ENCODE measurements around the gene MACROD2.

Gene MACROD2

DNA sequence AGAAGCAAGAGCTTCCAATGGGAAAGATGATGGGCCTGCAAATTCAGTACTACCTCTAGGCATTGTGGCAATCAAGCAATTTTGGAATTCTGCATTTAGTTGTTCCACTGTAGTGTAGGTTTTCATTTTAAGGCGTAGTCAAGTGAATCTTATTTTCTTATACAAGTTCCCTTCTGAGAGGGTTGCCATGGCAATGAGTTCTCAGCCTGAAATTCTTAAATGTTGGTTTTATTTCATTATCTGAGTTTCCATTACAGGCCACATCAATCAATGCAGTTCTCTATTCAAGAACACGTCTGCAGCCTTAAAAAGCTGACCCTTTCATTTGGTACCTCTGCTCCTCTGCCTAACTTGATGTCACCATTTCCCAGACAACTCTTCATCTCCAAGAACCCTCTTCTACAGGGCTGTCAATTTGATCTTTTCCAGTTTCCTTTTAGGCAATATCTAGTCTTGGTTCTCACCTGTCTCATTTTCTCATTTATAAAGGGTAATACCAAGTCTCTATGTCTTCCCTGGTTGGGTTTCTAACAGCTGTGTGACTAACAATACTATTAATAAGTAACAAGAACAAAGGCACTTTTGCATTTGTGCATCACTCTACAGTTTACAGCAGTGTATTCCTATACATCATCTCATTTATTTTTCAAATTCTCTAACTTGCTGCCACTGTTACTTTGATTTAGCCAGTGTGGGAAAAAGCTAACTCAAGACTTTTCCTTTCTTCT, 1240.3 kb downstream of the MACROD2 start:
- H3K36me3 ChIP-seq, result no peaks in the 10 kb centered on the region

DNA sequence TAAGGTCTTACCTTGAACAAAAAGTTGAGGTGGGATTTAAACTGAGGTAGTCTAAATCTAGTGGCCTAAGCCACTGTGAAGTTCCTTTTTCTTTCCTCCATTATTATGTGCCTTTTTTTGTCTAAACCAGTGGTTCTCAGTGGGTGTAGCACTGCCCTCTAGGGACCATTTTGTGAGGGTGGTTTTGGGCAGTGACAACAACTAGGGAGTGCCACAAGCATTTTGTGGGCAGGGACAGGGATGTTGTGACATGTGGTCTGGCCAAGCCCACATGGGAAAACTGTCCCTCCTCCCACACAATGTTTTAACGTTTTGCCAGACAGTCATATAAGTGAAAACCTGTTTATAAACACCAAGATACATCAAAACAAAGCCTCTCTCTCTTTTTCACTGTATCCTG, 1241.5 kb downstream of the MACROD2 start:
- H3K27me3 ChIP-seq, result no peaks in the 10 kb centered on the region
- no peaks in the 10 kb centered on the region for H4K20me1 ChIP-seq
- H3K27ac ChIP-seq, result no peak overlapping the region
- no peak overlapping the region for H3K4me2 ChIP-seq
- no peak overlapping the region for H3K9ac ChIP-seq
- H3K4me1 ChIP-seq, result peaks cover 7% of the 10 kb centered on the region; the same call in 1 of the 2 replicates
- H3K36me3 ChIP-seq, result no peaks in the 10 kb centered on the region
- TF ChIP-seq Cebpa-rat (IDR thresholded peaks at IDR 0.05), result no peak
- H3K4me3 ChIP-seq, result no peak overlapping the region
- H3K9me3 ChIP-seq, result no peaks in the 10 kb centered on the region

More for the DNA sequence above, 1240.3 kb downstream of the MACROD2 start:
- TF ChIP-seq Cebpa-rat (IDR thresholded peaks at IDR 0.05), result no peak
- Histone ChIP-seq H3K27ac (no peak overlapping the region), H3K4me1 (peaks cover 7% of the 10 kb centered on the region; the same call in 1 of the 2 replicates), H3K9me3 (no peaks in the 10 kb centered on the region), H4K20me1 (no peaks in the 10 kb centered on the region), H3K9ac (no peak overlapping the region), H3K27me3 (no peaks in the 10 kb centered on the region), H3K4me3 (no peak overlapping the region), H3K4me2 (no peak overlapping the region)

- no peak overlapping the region for H3K4me3 ChIP-seq
- no peaks in the 10 kb centered on the region for H3K36me3 ChIP-seq
- peaks cover 7% of the 10 kb centered on the region; the same call in 1 of the 2 replicates for H3K4me1 ChIP-seq
- H3K27ac ChIP-seq, result no peak overlapping the region
- H3K9ac ChIP-seq, result no peak overlapping the region
- no peak overlapping the region for H3K4me2 ChIP-seq
- no peak for TF ChIP-seq Cebpa-rat (IDR thresholded peaks at IDR 0.05)
- H4K20me1 ChIP-seq, result no peaks in the 10 kb centered on the region
- no peaks in the 10 kb centered on the region for H3K27me3 ChIP-seq
- no peaks in the 10 kb centered on the region for H3K9me3 ChIP-seq
These were observed 1244.4 kb downstream of the MACROD2 start for GRCh38 chr20:15239542-15240206.

- H3K9ac ChIP-seq, result no peak overlapping the region
- H3K9me3 ChIP-seq, result no peaks in the 10 kb centered on the region
- no peak overlapping the region for H3K4me3 ChIP-seq
- H3K4me2 ChIP-seq, result no peak overlapping the region
- H3K4me1 ChIP-seq, result peaks cover 7% of the 10 kb centered on the region; the same call in 1 of the 2 replicates
- no peak for TF ChIP-seq Cebpa-rat (IDR thresholded peaks at IDR 0.05)
- H4K20me1 ChIP-seq, result no peaks in the 10 kb centered on the region
- H3K36me3 ChIP-seq, result no peaks in the 10 kb centered on the region
- H3K27ac ChIP-seq, result no peak overlapping the region
- H3K27me3 ChIP-seq, result no peaks in the 10 kb centered on the region
These were observed 1245.5 kb downstream of the MACROD2 start for GRCh38 chr20:15240801-15241200.

DNA sequence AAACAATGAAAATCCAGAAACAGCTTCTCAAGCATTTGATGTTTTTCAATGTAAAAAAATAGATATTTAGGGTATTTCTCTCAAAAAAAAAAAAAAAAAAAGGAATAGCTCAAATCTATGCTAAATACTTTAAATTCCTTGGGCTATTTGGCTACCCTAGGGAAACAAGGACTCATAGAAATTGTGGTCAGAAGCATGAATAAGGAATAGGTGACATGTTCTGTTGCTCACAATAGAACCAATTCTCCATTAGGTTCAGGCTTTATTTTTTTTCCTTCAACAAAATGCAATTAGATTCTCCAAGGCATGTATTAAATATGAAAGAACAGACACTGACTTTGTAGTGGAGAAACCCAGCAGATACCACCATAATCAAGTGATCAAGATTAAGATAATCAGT, 1246.4 kb downstream of the MACROD2 start:
- H3K9me3 ChIP-seq, result no peaks in the 10 kb centered on the region
- H3K4me1 ChIP-seq, result peaks cover 4% of the 10 kb centered on the region; the same call in 1 of the 2 replicates
- no peaks in the 10 kb centered on the region for H4K20me1 ChIP-seq
- H3K36me3 ChIP-seq, result no peaks in the 10 kb centered on the region
- H3K27ac ChIP-seq, result no peak overlapping the region
- H3K4me3 ChIP-seq, result no peak overlapping the region
- no peak overlapping the region for H3K9ac ChIP-seq
- no peak for TF ChIP-seq Cebpa-rat (IDR thresholded peaks at IDR 0.05)
- no peak overlapping the region for H3K4me2 ChIP-seq
- H3K27me3 ChIP-seq, result no peaks in the 10 kb centered on the region

DNA sequence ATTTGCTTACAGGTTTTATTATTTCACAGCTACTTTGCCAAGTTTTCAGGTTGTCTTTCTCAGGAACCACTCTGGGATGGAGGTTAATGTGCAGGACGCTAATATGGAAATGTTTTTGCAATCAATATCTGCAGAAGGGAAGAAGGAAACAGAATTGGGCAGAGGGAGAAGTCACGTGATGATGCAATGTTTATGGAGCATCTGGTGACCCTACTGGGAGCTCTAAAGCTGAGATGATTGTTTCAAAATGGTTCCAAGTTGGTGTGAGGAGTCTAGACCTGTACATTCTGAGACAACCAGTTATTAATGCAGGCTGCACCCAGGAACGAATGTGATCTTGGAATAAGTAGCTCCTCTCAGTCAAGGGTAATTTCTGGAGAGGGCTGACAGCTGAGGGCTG, 1247.5 kb downstream of the MACROD2 start:
- Histone ChIP-seq H3K9ac (no peak overlapping the region), H3K4me1 (no peaks in the 10 kb centered on the region), H3K4me2 (no peak overlapping the region), H3K27ac (no peak overlapping the region), H3K27me3 (no peaks in the 10 kb centered on the region), H4K20me1 (no peaks in the 10 kb centered on the region), H3K9me3 (no peaks in the 10 kb centered on the region), H3K4me3 (no peak overlapping the region), H3K36me3 (no peaks in the 10 kb centered on the region)
- no peak for TF ChIP-seq Cebpa-rat (IDR thresholded peaks at IDR 0.05)

DNA sequence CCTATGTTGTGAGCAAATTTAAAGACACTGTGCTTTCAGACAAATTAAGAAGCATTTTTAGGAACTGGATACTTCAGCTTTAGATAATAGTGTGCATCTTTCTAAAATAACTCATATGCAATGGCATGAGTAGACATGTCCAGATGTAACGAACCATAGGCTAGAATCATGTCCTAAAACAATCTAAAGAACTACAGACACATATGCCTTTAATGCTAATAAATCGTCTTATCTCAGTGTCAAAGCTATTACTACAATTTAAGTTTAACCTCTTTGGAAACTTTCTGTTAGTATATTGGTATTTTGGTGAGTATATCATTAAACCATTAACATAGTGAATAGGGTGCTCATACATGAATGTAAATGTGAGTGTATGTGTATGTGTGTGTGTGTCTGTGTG, 1250.6 kb downstream of the MACROD2 start:
- Histone ChIP-seq H3K4me2 (no peak overlapping the region), H3K27me3 (no peaks in the 10 kb centered on the region), H3K36me3 (no peaks in the 10 kb centered on the region), H3K9me3 (no peaks in the 10 kb centered on the region), H3K4me3 (no peak overlapping the region), H3K9ac (no peak overlapping the region), H4K20me1 (no peaks in the 10 kb centered on the region), H3K27ac (no peak overlapping the region), H3K4me1 (no peaks in the 10 kb centered on the region)
- no peak for TF ChIP-seq Cebpa-rat (IDR thresholded peaks at IDR 0.05)

GRCh38 chr20:15248618-15249395, 1253.5 kb downstream of the MACROD2 start:
- TF ChIP-seq Cebpa-rat (IDR thresholded peaks at IDR 0.05), result no peak
- no peaks in the 10 kb centered on the region for H3K4me1 ChIP-seq
- H3K9ac ChIP-seq, result no peak overlapping the region
- no peaks in the 10 kb centered on the region for H4K20me1 ChIP-seq
- H3K27me3 ChIP-seq, result no peaks in the 10 kb centered on the region
- no peak overlapping the region for H3K4me2 ChIP-seq
- H3K27ac ChIP-seq, result no peak overlapping the region
- H3K36me3 ChIP-seq, result no peaks in the 10 kb centered on the region
- no peak overlapping the region for H3K4me3 ChIP-seq
- no peaks in the 10 kb centered on the region for H3K9me3 ChIP-seq

DNA sequence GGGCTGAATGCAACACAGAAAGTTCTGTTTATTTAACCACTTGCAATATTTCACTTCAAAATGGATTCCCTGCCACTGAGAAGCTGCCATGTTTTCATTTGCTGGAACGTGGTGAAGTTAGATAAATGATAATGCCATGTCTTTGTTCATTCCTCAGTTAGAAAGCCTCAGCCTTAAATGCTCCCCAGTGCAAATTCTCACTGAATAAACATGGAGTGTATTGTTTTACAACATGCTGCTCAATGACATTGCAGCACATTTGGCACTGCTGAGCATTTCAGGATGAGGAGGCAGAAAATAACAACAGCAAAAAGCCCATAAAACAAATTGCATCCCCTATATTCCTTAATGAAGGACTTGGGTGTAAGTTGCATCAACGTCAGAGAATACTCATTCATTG, 1255.9 kb downstream of the MACROD2 start:
- Histone ChIP-seq H3K4me1 (no peaks in the 10 kb centered on the region), H4K20me1 (no peaks in the 10 kb centered on the region), H3K4me3 (no peak overlapping the region), H3K27ac (no peak overlapping the region), H3K4me2 (no peak overlapping the region), H3K36me3 (no peaks in the 10 kb centered on the region), H3K27me3 (no peaks in the 10 kb centered on the region), H3K9ac (no peak overlapping the region), H3K9me3 (no peaks in the 10 kb centered on the region)
- no peak for TF ChIP-seq Cebpa-rat (IDR thresholded peaks at IDR 0.05)

GRCh38 chr20:15252304-15252703, 1257.0 kb downstream of the MACROD2 start:
- no peak overlapping the region for H3K4me2 ChIP-seq
- no peak overlapping the region for H3K27ac ChIP-seq
- no peak overlapping the region for H3K9ac ChIP-seq
- no peak overlapping the region for H3K4me3 ChIP-seq
- no peaks in the 10 kb centered on the region for H3K36me3 ChIP-seq
- no peak for TF ChIP-seq Cebpa-rat (IDR thresholded peaks at IDR 0.05)
- H4K20me1 ChIP-seq, result no peaks in the 10 kb centered on the region
- no peaks in the 10 kb centered on the region for H3K27me3 ChIP-seq
- H3K4me1 ChIP-seq, result no peaks in the 10 kb centered on the region
- H3K9me3 ChIP-seq, result no peaks in the 10 kb centered on the region

All from BLaER1 (cell line).